Thymus (tissue), 11 donors: ENCODE measurements around the gene SH3TC2. TPM values are rescaled to one million over a fixed set of nuclear protein-coding genes. Genes with fewer than 3 reads are reported as not detected.
A peak's percentile ranks its signal among the peaks of the same experiment; 100 is the strongest.

Experiments
- DNase-seq, 9 donors: peaks; one replicate each; pipeline ENCODE4 v3.0.0-alpha.2; 2013; ENCODE audit warnings: low spot score in 9 of 9, low read depth in 6 of 9, missing footprints in 1 of 9
- H3K27ac ChIP-seq, 2 donors: one replicate each; pipeline ENCODE4 v1.5.1; 2013; ENCODE audit warnings: control low read depth in 1 of 2, low read depth in 1 of 2, low read length in 1 of 2, mild to moderate bottlenecking in 1 of 2, moderate library complexity in 1 of 2
- H3K27me3 ChIP-seq, 2 donors: one replicate each; pipeline ENCODE4 v1.5.1; 2013; ENCODE audit warnings: low read length in 1 of 2; ENCODE audit not compliant: control insufficient read depth in 2 of 2, insufficient read depth in 1 of 2
- H3K36me3 ChIP-seq, 2 donors: one replicate each; pipeline ENCODE4 v1.5.1; 2013; ENCODE audit warnings: low read length in 1 of 2, mild to moderate bottlenecking in 1 of 2, moderate library complexity in 1 of 2; ENCODE audit not compliant: control insufficient read depth in 2 of 2, insufficient read depth in 2 of 2
- H3K4me1 ChIP-seq, 2 donors: one replicate each; pipeline ENCODE4 v1.5.1; 2013; ENCODE audit warnings: low read length in 2 of 2; ENCODE audit not compliant: control insufficient read depth in 2 of 2, insufficient read depth in 2 of 2
- H3K4me3 ChIP-seq, 2 donors: one replicate each; pipeline ENCODE4 v1.5.1; 2013; ENCODE audit warnings: low read length in 2 of 2, control low read depth in 1 of 2, mild to moderate bottlenecking in 1 of 2
- H3K9me3 ChIP-seq, 2 donors: one replicate each; pipeline ENCODE4 v1.5.1; 2013; ENCODE audit warnings: low read length in 1 of 2, mild to moderate bottlenecking in 1 of 2; ENCODE audit not compliant: control insufficient read depth in 2 of 2, insufficient read depth in 1 of 2
- WGBS: extraction: QIAGEN DNeasy Blood & Tissue Kit; methylation state at CpG from one replicate; pipeline ENCODE4 v1.1.7; 2013; 5-methylcytosine and 5-hydroxymethylcytosine counted together
- polyA plus RNA-seq: library from polyadenylated mRNA; stranded (reverse); fragments of 200-250 nt; gene quantifications from one replicate; pipeline ENCODE4 v1.2.3, GENCODE V29; 2013
- total RNA-seq: library from RNA; stranded (reverse); fragments of 120-200 nt; gene quantifications from one replicate; pipeline ENCODE4 v1.2.4, GENCODE V29; 2013
- donor health status: healthy.

The SH3TC2 gene
- total and polyA plus RNA-seq, 2 donors: 0.24 to 0.48 TPM

- Histone ChIP-seq H3K4me3 (no peak overlapping the region), H3K9me3 (no peaks in the 10 kb centered on the region), H3K27ac (no peak overlapping the region), H3K4me1 (peaks cover 0 to 10% of the 10 kb centered on the region in 2 donors), H3K27me3 (no peaks in the 10 kb centered on the region), H3K36me3 (no peaks in the 10 kb centered on the region)
- WGBS: 56% methylated on average over 2 of the region's 2 CpGs
- DNase-seq: no peak
Measured at GRCh38 chr5:149039506-149039905, 23.4 kb downstream of the SH3TC2 start.

- Histone ChIP-seq H3K27ac (no peak overlapping the region), H3K9me3 (no peaks in the 10 kb centered on the region), H3K4me1 (peaks cover 0 to 10% of the 10 kb centered on the region in 2 donors), H3K4me3 (no peak overlapping the region), H3K27me3 (no peaks in the 10 kb centered on the region), H3K36me3 (no peaks in the 10 kb centered on the region)
- no peak for DNase-seq
- 88% methylated on average over 6 of the region's 6 CpGs for WGBS
Measured at GRCh38 chr5:149038336-149039080, 24.4 kb downstream of the SH3TC2 start.

DNA sequence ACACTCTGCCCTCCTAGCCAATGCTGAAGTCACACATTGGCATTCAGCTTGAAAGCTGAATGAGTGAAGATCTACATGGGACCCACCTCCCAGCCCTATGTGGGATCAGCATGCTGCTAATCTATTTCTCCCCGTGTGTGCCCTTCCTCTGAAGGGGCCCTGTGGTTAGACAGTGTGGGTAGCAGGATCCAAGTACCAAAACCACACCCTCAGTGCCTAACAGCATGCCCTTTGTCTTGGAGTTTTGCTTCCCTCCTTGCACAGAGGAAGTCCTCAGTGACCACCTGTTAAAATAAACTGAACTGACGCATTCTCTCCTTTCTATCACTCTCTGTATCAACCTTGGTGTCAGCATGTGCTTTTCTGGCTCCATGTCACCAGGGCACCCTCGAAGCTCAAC is 25.0 kb downstream of the SH3TC2 start:
- Histone ChIP-seq H3K27ac (no peak overlapping the region), H3K36me3 (no peaks in the 10 kb centered on the region), H3K4me3 (no peak overlapping the region), H3K9me3 (no peaks in the 10 kb centered on the region), H3K4me1 (peaks cover 0 to 10% of the 10 kb centered on the region in 2 donors), H3K27me3 (no peaks in the 10 kb centered on the region)
- WGBS: 3% methylated on average over 3 of the region's 3 CpGs
- DNase-seq: peak in 2 of 9 donors; percentile 2 to 27

- WGBS: 80% methylated on average over 2 of the region's 2 CpGs
- Histone ChIP-seq H3K36me3 (no peaks in the 10 kb centered on the region), H3K27me3 (no peaks in the 10 kb centered on the region), H3K9me3 (no peaks in the 10 kb centered on the region), H3K4me3 (no peak overlapping the region), H3K27ac (no peak overlapping the region), H3K4me1 (peaks cover 0 to 10% of the 10 kb centered on the region in 2 donors)
- no peak for DNase-seq
Measured at GRCh38 chr5:149036970-149037369, 25.9 kb downstream of the SH3TC2 start.

GRCh38 chr5:149036168-149036567 is 26.7 kb downstream of the SH3TC2 start:
- WGBS: 76% methylated on average over 3 of the region's 3 CpGs
- Histone ChIP-seq H3K36me3 (no peaks in the 10 kb centered on the region), H3K9me3 (no peaks in the 10 kb centered on the region), H3K27ac (no peak overlapping the region), H3K4me1 (peaks cover 0 to 10% of the 10 kb centered on the region in 2 donors), H3K4me3 (no peak overlapping the region), H3K27me3 (no peaks in the 10 kb centered on the region)
- DNase-seq: peak in 1 of 9 donors; percentile 14

GRCh38 chr5:149035372-149035790 is 27.5 kb downstream of the SH3TC2 start:
- DNase-seq: peak; percentile 8 to 65 (median 25)
- no peak overlapping the region for H3K27ac ChIP-seq
- H3K27me3 ChIP-seq: no peaks in the 10 kb centered on the region
- peaks cover 0 to 10% of the 10 kb centered on the region in 2 donors for H3K4me1 ChIP-seq
- no peaks in the 10 kb centered on the region for H3K9me3 ChIP-seq
- 26% methylated on average over 8 of the region's 8 CpGs for WGBS
- H3K36me3 ChIP-seq: no peaks in the 10 kb centered on the region
- no peak overlapping the region for H3K4me3 ChIP-seq

DNA sequence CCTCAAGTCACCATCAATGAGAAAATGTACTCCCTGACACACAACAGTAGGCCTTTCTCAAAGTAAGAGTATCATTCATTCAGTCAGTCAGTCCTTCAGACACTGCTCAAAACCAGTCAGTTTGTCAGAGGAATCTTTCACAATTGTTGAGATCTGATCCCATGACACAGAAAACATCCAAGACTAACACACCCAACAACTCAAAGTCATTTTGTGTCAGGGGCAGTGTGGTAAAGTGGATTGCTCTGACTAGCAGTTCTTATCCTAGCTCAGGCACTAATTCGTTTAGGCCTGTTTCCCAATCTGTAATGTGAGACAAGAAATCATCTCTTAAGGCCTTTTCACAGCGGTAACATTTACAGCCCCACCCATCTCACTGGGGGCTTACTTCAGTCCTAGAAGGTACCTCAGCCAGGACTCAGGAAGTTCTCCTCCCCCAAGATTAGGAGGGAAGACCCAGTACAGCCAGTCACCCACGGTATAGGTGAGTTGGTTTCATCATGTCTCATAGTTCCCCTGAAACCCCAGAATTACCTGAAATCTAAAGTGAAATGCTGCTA is 31.9 kb downstream of the SH3TC2 start:
- no peak overlapping the region for H3K27ac ChIP-seq
- no peak for DNase-seq
- H3K36me3 ChIP-seq: no peaks in the 10 kb centered on the region
- no peak overlapping the region for H3K4me3 ChIP-seq
- H3K9me3 ChIP-seq: no peaks in the 10 kb centered on the region
- WGBS: 95% methylated on average over 3 of the region's 3 CpGs
- no peaks in the 10 kb centered on the region for H3K27me3 ChIP-seq
- H3K4me1 ChIP-seq: no peaks in the 10 kb centered on the region

GRCh38 chr5:149030392-149030791 is 32.5 kb downstream of the SH3TC2 start:
- Histone ChIP-seq H3K27me3 (no peaks in the 10 kb centered on the region), H3K36me3 (no peaks in the 10 kb centered on the region), H3K4me3 (no peak overlapping the region), H3K4me1 (no peaks in the 10 kb centered on the region), H3K9me3 (no peaks in the 10 kb centered on the region), H3K27ac (no peak overlapping the region)
- peak in 1 of 9 donors; percentile 7 for DNase-seq
- WGBS: 87% methylated on average over 3 of the region's 3 CpGs

- Histone ChIP-seq H3K27ac (no peak overlapping the region), H3K4me1 (no peaks in the 10 kb centered on the region), H3K36me3 (no peaks in the 10 kb centered on the region), H3K27me3 (no peaks in the 10 kb centered on the region), H3K4me3 (no peak overlapping the region), H3K9me3 (no peaks in the 10 kb centered on the region)
- 96% methylated on average over 5 of the region's 5 CpGs for WGBS
- no peak for DNase-seq
Measured at GRCh38 chr5:149028984-149029383, 33.9 kb downstream of the SH3TC2 start.
